ENCODE measurements around the gene DHFR.

Gene DHFR

GRCh38 chr5:80695666-80696065 is 40.9 kb upstream of the DHFR start:
- H2BK15ac ChIP-seq (ENCODE audit: low read depth, poor library complexity, severe bottlenecking) = no peak overlapping the region
- no peaks in the 10 kb centered on the region for H3K27me3 ChIP-seq (ENCODE audit: control insufficient read depth in 1 of 2, insufficient read depth in 1 of 2, low read length in 2 of 2)

GRCh38 chr5:80689627-80690026 is 34.8 kb upstream of the DHFR start:
- H3K79me1 ChIP-seq (replicated peaks; ENCODE audit: low read length, poor library complexity, severe bottlenecking) = peaks cover 6% of the 10 kb centered on the region
- no peak overlapping the region for H3K27ac ChIP-seq (ENCODE audit: low read length, poor library complexity, severe bottlenecking)
- H2BK12ac ChIP-seq (ENCODE audit: low read length in 2 of 2) = no peak overlapping the region
- no peak overlapping the region for H3K18ac ChIP-seq (ENCODE audit: low read depth in 1 of 2, low read length in 2 of 2)
- no peaks in the 10 kb centered on the region for H3K36me3 ChIP-seq (ENCODE audit: control insufficient read depth in 1 of 2, insufficient read depth in 2 of 2, low read depth in 1 of 2, low read length in 2 of 2)
- WGBS = 100% methylated on average over 3 of the region's 4 CpGs
- H3K9ac ChIP-seq (ENCODE audit: low read length) = no peak overlapping the region
- no peak overlapping the region for H2BK120ac ChIP-seq (ENCODE audit: low read depth, low read length)
- no peaks in the 10 kb centered on the region for H3K4me1 ChIP-seq (ENCODE audit: control insufficient read depth, insufficient read depth, low read depth, low read length)
- H2AFZ ChIP-seq (ENCODE audit: low read depth, low read length) = no peak overlapping the region
- no peak overlapping the region for H3K4me2 ChIP-seq (ENCODE audit: low read length, poor library complexity, severe bottlenecking)
- H3K27me3 ChIP-seq (ENCODE audit: control insufficient read depth in 1 of 2, insufficient read depth in 1 of 2, low read length in 2 of 2) = no peaks in the 10 kb centered on the region
- no peak overlapping the region for H4K8ac ChIP-seq (ENCODE audit: low read length)
- no peak overlapping the region for H3K23ac ChIP-seq (ENCODE audit: low read length in 2 of 2)
- H3K4ac ChIP-seq (ENCODE audit: low read depth in 1 of 2, low read length in 2 of 2) = no peak overlapping the region
- H3K9me3 ChIP-seq (ENCODE audit: control insufficient read depth, low read length) = no peaks in the 10 kb centered on the region
- H3K4me3 ChIP-seq (ENCODE audit: insufficient read depth in 1 of 2, low read depth in 1 of 2, low read length in 2 of 2) = no peak overlapping the region
- no peak overlapping the region for H4K91ac ChIP-seq (ENCODE audit: low read length)
- H3K14ac ChIP-seq (ENCODE audit: low read length in 2 of 2) = no peak overlapping the region
- H2AK5ac ChIP-seq (ENCODE audit: low read length, severe bottlenecking) = no peak overlapping the region
- no peak for DNase-seq
- H2BK5ac ChIP-seq (ENCODE audit: low read depth, low read length, poor library complexity, severe bottlenecking) = no peak overlapping the region
- no peak overlapping the region for H2BK15ac ChIP-seq (ENCODE audit: low read depth, poor library complexity, severe bottlenecking)

More at GRCh38 chr5:80695666-80696065, 40.9 kb upstream of the DHFR start:
- no peak overlapping the region for H2BK5ac ChIP-seq (ENCODE audit: low read depth, low read length, poor library complexity, severe bottlenecking)
- no peak overlapping the region for H2BK120ac ChIP-seq (ENCODE audit: low read depth, low read length)
- H3K4ac ChIP-seq (ENCODE audit: low read depth in 1 of 2, low read length in 2 of 2) = no peak overlapping the region
- DNase-seq = no peak
- peaks cover 0 to 2% of the 10 kb centered on the region in 2 experiments for H3K36me3 ChIP-seq (ENCODE audit: control insufficient read depth in 1 of 2, insufficient read depth in 2 of 2, low read depth in 1 of 2, low read length in 2 of 2)
- no peak overlapping the region for H3K4me3 ChIP-seq (ENCODE audit: insufficient read depth in 1 of 2, low read depth in 1 of 2, low read length in 2 of 2)
- H3K4me2 ChIP-seq (ENCODE audit: low read length, poor library complexity, severe bottlenecking) = no peak overlapping the region
- H3K14ac ChIP-seq (ENCODE audit: low read length in 2 of 2) = no peak overlapping the region
- WGBS = 98% methylated on average over 3 of the region's 3 CpGs
- H3K79me1 ChIP-seq (replicated peaks; ENCODE audit: low read length, poor library complexity, severe bottlenecking) = peaks cover 12% of the 10 kb centered on the region
- H3K9ac ChIP-seq (ENCODE audit: low read length) = no peak overlapping the region
- H2AFZ ChIP-seq (ENCODE audit: low read depth, low read length) = peak overlapping the region; percentile 24
- H3K9me3 ChIP-seq (ENCODE audit: control insufficient read depth, low read length) = no peaks in the 10 kb centered on the region
- H2BK12ac ChIP-seq (ENCODE audit: low read length in 2 of 2) = no peak overlapping the region
- no peak overlapping the region for H3K27ac ChIP-seq (ENCODE audit: low read length, poor library complexity, severe bottlenecking)
- no peak overlapping the region for H4K91ac ChIP-seq (ENCODE audit: low read length)
- H4K8ac ChIP-seq (ENCODE audit: low read length) = no peak overlapping the region
- H3K4me1 ChIP-seq (ENCODE audit: control insufficient read depth, insufficient read depth, low read depth, low read length) = no peaks in the 10 kb centered on the region
- H3K18ac ChIP-seq (ENCODE audit: low read depth in 1 of 2, low read length in 2 of 2) = no peak overlapping the region
- H2AK5ac ChIP-seq (ENCODE audit: low read length, severe bottlenecking) = no peak overlapping the region
- H3K23ac ChIP-seq (ENCODE audit: low read length in 2 of 2) = no peak overlapping the region

GRCh38 chr5:80688648-80689420 is 34.1 kb upstream of the DHFR start:
- no peaks in the 10 kb centered on the region for H3K27me3 ChIP-seq (ENCODE audit: control insufficient read depth in 1 of 2, insufficient read depth in 1 of 2, low read length in 2 of 2)
- no peaks in the 10 kb centered on the region for H3K9me3 ChIP-seq (ENCODE audit: control insufficient read depth, low read length)
- H3K9ac ChIP-seq (ENCODE audit: low read length) = no peak overlapping the region
- no peak overlapping the region for H2BK15ac ChIP-seq (ENCODE audit: low read depth, poor library complexity, severe bottlenecking)
- H3K14ac ChIP-seq (ENCODE audit: low read length in 2 of 2) = no peak overlapping the region
- H2BK5ac ChIP-seq (ENCODE audit: low read depth, low read length, poor library complexity, severe bottlenecking) = no peak overlapping the region
- 94% methylated on average over 4 of the region's 4 CpGs for WGBS
- H4K8ac ChIP-seq (ENCODE audit: low read length) = no peak overlapping the region
- no peak overlapping the region for H3K4me2 ChIP-seq (ENCODE audit: low read length, poor library complexity, severe bottlenecking)
- H3K4ac ChIP-seq (ENCODE audit: low read depth in 1 of 2, low read length in 2 of 2) = no peak overlapping the region
- H3K27ac ChIP-seq (ENCODE audit: low read length, poor library complexity, severe bottlenecking) = no peak overlapping the region
- H3K36me3 ChIP-seq (ENCODE audit: control insufficient read depth in 1 of 2, insufficient read depth in 2 of 2, low read depth in 1 of 2, low read length in 2 of 2) = no peaks in the 10 kb centered on the region
- no peak overlapping the region for H3K4me3 ChIP-seq (ENCODE audit: insufficient read depth in 1 of 2, low read depth in 1 of 2, low read length in 2 of 2)
- H3K18ac ChIP-seq (ENCODE audit: low read depth in 1 of 2, low read length in 2 of 2) = no peak overlapping the region
- H3K79me1 ChIP-seq (replicated peaks; ENCODE audit: low read length, poor library complexity, severe bottlenecking) = peaks cover 6% of the 10 kb centered on the region
- no peak overlapping the region for H4K91ac ChIP-seq (ENCODE audit: low read length)
- no peak overlapping the region for H3K23ac ChIP-seq (ENCODE audit: low read length in 2 of 2)
- H2AFZ ChIP-seq (ENCODE audit: low read depth, low read length) = no peak overlapping the region
- H2BK12ac ChIP-seq (ENCODE audit: low read length in 2 of 2) = no peak overlapping the region
- H2BK120ac ChIP-seq (ENCODE audit: low read depth, low read length) = no peak overlapping the region
- H2AK5ac ChIP-seq (ENCODE audit: low read length, severe bottlenecking) = no peak overlapping the region
- no peaks in the 10 kb centered on the region for H3K4me1 ChIP-seq (ENCODE audit: control insufficient read depth, insufficient read depth, low read depth, low read length)
- no peak for DNase-seq

DNA sequence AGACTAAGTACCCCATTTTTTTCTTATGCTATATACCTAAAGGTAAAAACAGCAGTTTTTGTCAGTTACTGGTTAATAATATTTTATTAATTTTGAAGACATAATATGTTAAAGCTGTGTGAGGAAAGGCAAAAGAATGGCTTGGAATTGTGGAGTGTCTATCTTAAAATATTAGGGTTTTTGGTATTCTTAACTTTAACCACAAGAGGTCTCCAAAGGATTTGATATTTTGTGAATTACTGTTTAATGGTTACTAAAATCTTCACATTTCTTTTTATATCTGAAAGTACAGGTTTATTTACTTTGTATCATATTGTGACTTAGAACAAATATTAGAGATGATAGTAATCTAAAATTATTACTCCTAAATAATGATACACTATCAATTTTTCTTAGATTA is 32.0 kb upstream of the DHFR start:
- H2BK5ac ChIP-seq (ENCODE audit: low read depth, low read length, poor library complexity, severe bottlenecking) = no peak overlapping the region
- DNase-seq = peak; percentile 45
- H4K8ac ChIP-seq (ENCODE audit: low read length) = no peak overlapping the region
- peaks cover 6% of the 10 kb centered on the region for H3K79me1 ChIP-seq (replicated peaks; ENCODE audit: low read length, poor library complexity, severe bottlenecking)
- H2AFZ ChIP-seq (ENCODE audit: low read depth, low read length) = no peak overlapping the region
- peaks cover 0 to 8% of the 10 kb centered on the region in 2 experiments for H3K36me3 ChIP-seq (ENCODE audit: control insufficient read depth in 1 of 2, insufficient read depth in 2 of 2, low read depth in 1 of 2, low read length in 2 of 2)
- H3K18ac ChIP-seq (ENCODE audit: low read depth in 1 of 2, low read length in 2 of 2) = no peak overlapping the region
- no peak overlapping the region for H2BK12ac ChIP-seq (ENCODE audit: low read length in 2 of 2)
- H3K9ac ChIP-seq (ENCODE audit: low read length) = no peak overlapping the region
- H3K14ac ChIP-seq (ENCODE audit: low read length in 2 of 2) = no peak overlapping the region
- H3K4me1 ChIP-seq (ENCODE audit: control insufficient read depth, insufficient read depth, low read depth, low read length) = no peaks in the 10 kb centered on the region
- H2BK15ac ChIP-seq (ENCODE audit: low read depth, poor library complexity, severe bottlenecking) = no peak overlapping the region
- no peaks in the 10 kb centered on the region for H3K9me3 ChIP-seq (ENCODE audit: control insufficient read depth, low read length)
- H3K4ac ChIP-seq (ENCODE audit: low read depth in 1 of 2, low read length in 2 of 2) = no peak overlapping the region
- no peak overlapping the region for H3K4me3 ChIP-seq (ENCODE audit: insufficient read depth in 1 of 2, low read depth in 1 of 2, low read length in 2 of 2)
- no peaks in the 10 kb centered on the region for H3K27me3 ChIP-seq (ENCODE audit: control insufficient read depth in 1 of 2, insufficient read depth in 1 of 2, low read length in 2 of 2)
- no peak overlapping the region for H3K4me2 ChIP-seq (ENCODE audit: low read length, poor library complexity, severe bottlenecking)
- H3K27ac ChIP-seq (ENCODE audit: low read length, poor library complexity, severe bottlenecking) = no peak overlapping the region
- no peak overlapping the region for H4K91ac ChIP-seq (ENCODE audit: low read length)
- H2AK5ac ChIP-seq (ENCODE audit: low read length, severe bottlenecking) = no peak overlapping the region
- no peak overlapping the region for H3K23ac ChIP-seq (ENCODE audit: low read length in 2 of 2)
- H2BK120ac ChIP-seq (ENCODE audit: low read depth, low read length) = no peak overlapping the region

All from mesenchymal stem cell (in vitro differentiated cells and primary cell).